HG02678 (cell line): Measurements from ENCODE around the gene RNF26.
A peak's percentile ranks its signal among the peaks of the same experiment; 100 is the strongest.
"Not testable (repeated sequence)": the region's sequence is repeated elsewhere in the genome, so short reads cannot be mapped to it uniquely, and the experiment has no call there.

Experiments
- ATAC-seq: cut with Tn5 transposase; IDR thresholded peaks from one replicate; pipeline ENCODE4 v1.9.1; 2021; ENCODE audit warnings: mild to moderate bottlenecking, moderate library complexity; ENCODE audit not compliant: unreplicated experiment

RNF26 gene

GRCh38 chr11:119381181-119381988 lies 47.1 kb downstream of the RNF26 start, which contains the start of gene USP2:
TSS of gene USP2 (minus strand) at chr11:119381690. CDS start at chr11:119373480, 8,210 bp downstream.
- ATAC-seq, result peak; percentile 99

DNA sequence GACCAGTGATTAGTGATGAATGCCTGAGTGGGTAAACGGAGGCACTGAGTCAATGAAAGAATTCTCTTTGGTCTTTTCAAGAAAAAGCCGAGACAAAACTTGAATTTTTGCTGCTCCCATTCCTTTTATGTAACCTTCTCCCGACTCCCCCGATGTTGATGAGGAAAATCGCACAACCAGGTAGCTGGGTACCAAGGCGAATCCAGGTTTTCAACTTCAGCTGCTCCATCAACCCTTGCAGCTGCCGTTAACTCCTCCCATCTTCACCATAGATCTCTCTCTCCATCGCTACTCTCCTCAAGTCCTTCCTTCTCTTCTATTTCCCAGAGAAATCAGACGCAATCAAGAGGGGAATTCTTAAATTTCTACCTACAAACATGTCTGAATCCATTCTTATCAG lies 47.8 kb downstream of the RNF26 start:
- no peak for ATAC-seq

DNA sequence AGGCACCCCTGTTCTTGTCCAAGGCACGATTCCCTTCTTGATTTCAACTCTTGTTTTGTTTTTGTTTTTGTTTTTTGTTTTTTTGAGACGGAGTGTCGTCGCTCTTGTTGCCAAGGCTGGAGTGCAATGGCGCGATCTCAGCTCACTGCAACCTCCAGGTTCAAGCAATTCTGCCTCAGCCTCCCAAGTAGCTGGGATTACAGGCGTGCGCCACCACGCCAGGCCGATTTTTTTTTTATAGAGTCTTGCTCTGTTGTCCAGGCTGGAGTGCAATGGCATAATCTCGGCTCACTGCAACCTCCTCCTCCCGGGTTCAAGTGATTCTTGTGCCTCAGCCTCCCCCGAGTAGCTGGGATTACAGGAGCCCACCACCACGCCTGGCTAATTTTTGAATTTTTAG lies 48.2 kb downstream of the RNF26 start:
- not testable (repeated sequence) for ATAC-seq

DNA sequence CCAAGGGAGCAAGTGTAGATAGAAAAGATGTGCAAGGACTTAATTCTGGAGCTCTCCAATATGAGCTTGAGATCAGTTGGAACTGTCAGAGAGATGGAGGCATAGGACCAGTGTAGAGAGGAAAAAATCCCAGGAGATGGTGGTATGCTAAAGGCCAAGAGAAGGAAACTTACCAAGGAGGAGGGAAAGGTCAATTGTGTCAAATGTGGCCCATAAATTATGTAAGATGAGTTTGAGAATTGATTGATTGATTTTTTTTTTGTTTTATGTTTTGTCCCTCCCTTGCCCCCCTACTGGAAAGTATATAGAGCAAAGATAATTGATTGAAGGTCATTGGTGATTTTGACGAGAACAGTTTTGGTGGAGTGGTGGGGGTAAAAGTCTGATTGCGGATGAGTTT lies 50.0 kb downstream of the RNF26 start:
- ATAC-seq, result no peak
